ENCODE measurements around the gene TRPC6. TPM values are rescaled to one million over a fixed set of nuclear protein-coding genes. Genes with fewer than 3 reads are reported as not detected.

TRPC6 gene
- total RNA-seq, 1 experiment from 2014 or later, result not detected

DNA sequence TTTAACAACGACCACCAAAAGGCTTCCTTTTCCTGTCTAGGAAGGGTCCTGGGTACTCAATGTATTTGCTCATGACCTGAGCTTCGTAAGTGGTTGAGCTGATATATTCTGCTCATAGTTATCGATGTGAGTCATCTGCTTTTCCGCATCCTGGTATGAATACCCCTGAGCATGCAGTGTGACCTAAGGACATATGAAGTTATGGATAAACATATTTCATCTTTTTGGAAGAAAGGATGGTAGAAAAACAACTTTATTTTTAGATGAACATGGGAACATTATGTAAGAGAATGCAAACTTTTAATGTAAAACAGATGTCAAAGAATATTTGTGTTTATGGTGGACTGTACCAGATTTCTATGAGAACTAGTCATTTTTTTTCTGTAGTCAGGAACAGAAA is 28.4 kb downstream of the TRPC6 start:
- peaks cover 51% of the 10 kb centered on the region for H3K9me3 ChIP-seq (ENCODE audit: low read length)
- no peaks in the 10 kb centered on the region for H3K27me3 ChIP-seq (ENCODE audit: low read length)
- no peak overlapping the region for H3K27ac ChIP-seq (ENCODE audit: low read length)

DNA sequence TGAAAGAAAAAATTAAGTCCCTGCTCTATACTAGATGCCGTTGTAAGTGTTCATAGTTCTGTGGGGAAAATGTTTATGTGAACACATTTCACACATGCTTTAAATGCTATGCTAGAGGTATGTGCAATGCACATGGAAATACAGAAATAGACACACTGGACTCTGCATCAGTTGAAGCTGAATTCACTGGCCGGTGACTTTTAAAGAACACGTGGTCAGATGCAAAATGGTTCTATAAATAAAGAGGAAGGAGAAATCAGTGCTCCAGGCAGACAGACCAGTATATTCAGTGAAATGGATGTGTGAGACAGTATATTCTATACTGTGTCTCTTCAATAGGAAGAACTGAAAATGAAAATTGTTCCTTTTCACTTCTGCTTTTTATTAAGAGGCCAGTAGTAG is 29.9 kb downstream of the TRPC6 start:
- Histone ChIP-seq H3K27ac (ENCODE audit: low read length) (no peak overlapping the region), H3K9ac (ENCODE audit: low read length) (no peak overlapping the region), H3K9me2 (replicated peaks; ENCODE audit: insufficient read depth, low read length) (no peaks in the 10 kb centered on the region), H3K36me3 (ENCODE audit: insufficient read depth, low read length) (no peaks in the 10 kb centered on the region), H3K4me3 (ENCODE audit: low read length) (no peak overlapping the region), H2AFZ (ENCODE audit: low read length) (no peak overlapping the region), H3K79me2 (ENCODE audit: low read length) (no peaks in the 10 kb centered on the region), H4K20me1 (ENCODE audit: insufficient read depth, low read depth, low read length) (no peaks in the 10 kb centered on the region), H3K9me3 (ENCODE audit: low read length) (peaks cover 55% of the 10 kb centered on the region), H3K4me1 (ENCODE audit: low read length) (no peaks in the 10 kb centered on the region), H3K27me3 (ENCODE audit: low read length) (no peaks in the 10 kb centered on the region), H3K4me2 (ENCODE audit: low read depth, low read length, poor library complexity, severe bottlenecking) (no peak overlapping the region)
- DNase-seq, result no peak

More for the DNA sequence above, 28.4 kb downstream of the TRPC6 start:
- no peak overlapping the region for H2AFZ ChIP-seq (ENCODE audit: low read length)
- no peak overlapping the region for H3K4me2 ChIP-seq (ENCODE audit: low read depth, low read length, poor library complexity, severe bottlenecking)
- H3K9me2 ChIP-seq (replicated peaks; ENCODE audit: insufficient read depth, low read length), result no peaks in the 10 kb centered on the region
- no peak overlapping the region for H3K9ac ChIP-seq (ENCODE audit: low read length)
- H4K20me1 ChIP-seq (ENCODE audit: insufficient read depth, low read depth, low read length), result no peaks in the 10 kb centered on the region
- H3K79me2 ChIP-seq (ENCODE audit: low read length), result no peaks in the 10 kb centered on the region
- no peaks in the 10 kb centered on the region for H3K4me1 ChIP-seq (ENCODE audit: low read length)
- no peaks in the 10 kb centered on the region for H3K36me3 ChIP-seq (ENCODE audit: insufficient read depth, low read length)
- no peak for DNase-seq
- no peak overlapping the region for H3K4me3 ChIP-seq (ENCODE audit: low read length)

DNA sequence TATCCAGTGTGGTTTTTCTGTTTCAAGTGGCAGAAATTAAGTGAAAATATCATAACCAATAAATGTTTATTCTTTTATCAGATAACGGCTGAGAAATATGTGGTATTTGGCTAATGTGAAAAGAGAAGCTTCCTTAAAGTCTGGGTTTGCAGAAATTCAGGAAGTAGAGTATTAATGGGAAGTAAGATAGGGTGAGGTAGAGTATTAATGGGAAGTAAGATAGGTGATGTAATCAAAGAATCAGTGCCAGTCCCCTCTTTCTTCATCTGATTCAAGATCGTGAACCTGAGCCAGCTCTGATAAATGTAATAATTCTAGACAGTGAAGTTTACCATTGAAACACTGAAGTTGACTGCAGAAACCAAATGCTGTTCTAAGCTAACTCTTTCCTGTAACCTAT is 30.9 kb downstream of the TRPC6 start:
- no peaks in the 10 kb centered on the region for H3K27me3 ChIP-seq (ENCODE audit: low read length)
- H4K20me1 ChIP-seq (ENCODE audit: insufficient read depth, low read depth, low read length), result no peaks in the 10 kb centered on the region
- no peaks in the 10 kb centered on the region for H3K4me1 ChIP-seq (ENCODE audit: low read length)
- H3K4me3 ChIP-seq (ENCODE audit: low read length), result no peak overlapping the region
- H3K79me2 ChIP-seq (ENCODE audit: low read length), result no peaks in the 10 kb centered on the region
- DNase-seq, result no peak
- H2AFZ ChIP-seq (ENCODE audit: low read length), result no peak overlapping the region
- H3K36me3 ChIP-seq (ENCODE audit: insufficient read depth, low read length), result no peaks in the 10 kb centered on the region
- H3K9me2 ChIP-seq (replicated peaks; ENCODE audit: insufficient read depth, low read length), result no peaks in the 10 kb centered on the region
- no peak overlapping the region for H3K27ac ChIP-seq (ENCODE audit: low read length)
- no peak overlapping the region for H3K9ac ChIP-seq (ENCODE audit: low read length)
- no peak overlapping the region for H3K4me2 ChIP-seq (ENCODE audit: low read depth, low read length, poor library complexity, severe bottlenecking)
- peaks cover 53% of the 10 kb centered on the region for H3K9me3 ChIP-seq (ENCODE audit: low read length)

DNA sequence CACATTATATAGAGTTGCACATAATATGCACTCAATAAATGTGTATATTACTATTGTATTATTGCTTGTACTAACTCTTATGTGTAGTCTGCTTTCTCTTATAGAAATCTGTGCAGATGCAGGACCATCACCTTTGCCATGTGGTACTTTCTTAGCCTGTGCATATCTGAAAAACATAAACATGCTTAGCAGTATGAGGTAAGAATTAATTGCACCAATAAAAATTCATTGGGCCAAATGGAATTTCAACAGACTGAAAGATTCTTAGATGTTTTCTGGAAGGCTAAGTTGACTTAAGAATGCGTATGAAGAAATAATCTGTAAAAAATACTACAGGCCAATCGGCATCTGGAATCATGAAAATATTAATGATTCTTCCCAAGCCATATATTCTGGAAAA is 55.3 kb downstream of the TRPC6 start:
- Histone ChIP-seq H3K27me3 (ENCODE audit: low read length) (no peaks in the 10 kb centered on the region), H3K4me2 (ENCODE audit: low read depth, low read length, poor library complexity, severe bottlenecking) (no peak overlapping the region), H3K79me2 (ENCODE audit: low read length) (no peaks in the 10 kb centered on the region), H3K9me3 (ENCODE audit: low read length) (peaks cover 23% of the 10 kb centered on the region), H3K9ac (ENCODE audit: low read length) (no peak overlapping the region), H2AFZ (ENCODE audit: low read length) (no peak overlapping the region), H4K20me1 (ENCODE audit: insufficient read depth, low read depth, low read length) (no peaks in the 10 kb centered on the region), H3K4me3 (ENCODE audit: low read length) (no peak overlapping the region), H3K9me2 (replicated peaks; ENCODE audit: insufficient read depth, low read length) (peaks cover under 1% of the 10 kb centered on the region; the same call in 1 of the 2 replicates), H3K4me1 (ENCODE audit: low read length) (no peaks in the 10 kb centered on the region), H3K36me3 (ENCODE audit: insufficient read depth, low read length) (no peaks in the 10 kb centered on the region), H3K27ac (ENCODE audit: low read length) (no peak overlapping the region)
- DNase-seq, result no peak

DNA sequence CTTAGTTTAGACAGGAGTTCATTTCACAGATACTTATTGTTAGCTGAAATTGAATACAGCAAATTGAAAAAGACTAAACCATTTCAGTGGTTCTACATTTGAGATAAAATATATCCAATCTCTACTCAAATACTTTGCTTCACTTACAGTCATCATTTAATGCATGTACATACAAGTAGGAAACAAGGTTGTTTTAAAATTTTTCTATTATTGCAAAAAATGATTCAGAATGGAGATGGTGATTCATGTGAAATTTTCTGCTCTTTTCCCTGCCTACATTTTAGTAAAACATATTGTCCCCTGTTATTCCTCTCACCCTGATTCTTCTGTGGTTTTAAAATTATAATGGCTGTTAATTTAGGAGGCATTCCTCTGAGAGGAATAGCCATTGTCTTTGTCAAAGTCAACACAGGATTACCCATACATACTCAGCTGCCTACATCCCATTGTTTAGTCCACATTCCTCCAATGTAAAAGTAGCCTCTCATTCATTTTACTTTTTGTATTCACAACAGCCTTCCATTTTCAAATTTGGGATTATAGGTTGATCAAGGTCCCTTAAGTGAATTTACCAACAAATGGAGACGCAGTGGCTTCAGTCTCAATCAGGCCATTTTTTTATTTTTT is 60.1 kb downstream of the TRPC6 start:
- no peaks in the 10 kb centered on the region for H3K79me2 ChIP-seq (ENCODE audit: low read length)
- H3K27ac ChIP-seq (ENCODE audit: low read length), result no peak overlapping the region
- no peaks in the 10 kb centered on the region for H3K27me3 ChIP-seq (ENCODE audit: low read length)
- H4K20me1 ChIP-seq (ENCODE audit: insufficient read depth, low read depth, low read length), result no peaks in the 10 kb centered on the region
- H3K4me2 ChIP-seq (ENCODE audit: low read depth, low read length, poor library complexity, severe bottlenecking), result no peak overlapping the region
- no peak overlapping the region for H3K4me3 ChIP-seq (ENCODE audit: low read length)
- no peaks in the 10 kb centered on the region for H3K4me1 ChIP-seq (ENCODE audit: low read length)
- H3K9me2 ChIP-seq (replicated peaks; ENCODE audit: insufficient read depth, low read length), result peaks cover 4% of the 10 kb centered on the region; the same call in 1 of the 2 replicates
- no peak for DNase-seq
- no peak overlapping the region for H3K9ac ChIP-seq (ENCODE audit: low read length)
- H2AFZ ChIP-seq (ENCODE audit: low read length), result no peak overlapping the region
- no peaks in the 10 kb centered on the region for H3K36me3 ChIP-seq (ENCODE audit: insufficient read depth, low read length)
- H3K9me3 ChIP-seq (ENCODE audit: low read length), result peaks cover 17% of the 10 kb centered on the region

DNA sequence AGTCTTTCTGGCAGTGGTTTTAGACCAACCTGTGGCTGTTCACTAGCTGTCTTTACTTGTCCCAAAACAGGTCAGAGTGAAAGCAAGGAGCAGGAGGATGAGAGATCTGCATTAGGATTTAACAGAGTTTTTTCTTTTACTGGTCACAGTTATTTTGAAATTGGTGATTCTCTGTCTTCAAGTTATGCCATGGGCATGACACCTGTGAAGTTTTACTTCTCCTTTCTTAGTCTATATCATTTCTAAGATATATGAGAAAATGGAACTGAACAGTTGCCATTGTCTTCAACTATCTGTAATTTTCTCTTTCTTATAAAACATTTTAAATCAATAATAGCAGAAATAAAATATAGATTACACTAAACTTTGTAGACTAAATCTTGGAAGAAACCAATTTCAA is 60.6 kb downstream of the TRPC6 start:
- Histone ChIP-seq H3K27ac (ENCODE audit: low read length) (no peak overlapping the region), H3K4me3 (ENCODE audit: low read length) (no peak overlapping the region), H2AFZ (ENCODE audit: low read length) (no peak overlapping the region), H3K9me3 (ENCODE audit: low read length) (peaks cover 17% of the 10 kb centered on the region), H3K27me3 (ENCODE audit: low read length) (no peaks in the 10 kb centered on the region), H3K4me1 (ENCODE audit: low read length) (no peaks in the 10 kb centered on the region), H3K36me3 (ENCODE audit: insufficient read depth, low read length) (no peaks in the 10 kb centered on the region), H3K79me2 (ENCODE audit: low read length) (no peaks in the 10 kb centered on the region), H4K20me1 (ENCODE audit: insufficient read depth, low read depth, low read length) (no peaks in the 10 kb centered on the region), H3K9me2 (replicated peaks; ENCODE audit: insufficient read depth, low read length) (peaks cover 4% of the 10 kb centered on the region; the same call in 1 of the 2 replicates), H3K4me2 (ENCODE audit: low read depth, low read length, poor library complexity, severe bottlenecking) (no peak overlapping the region), H3K9ac (ENCODE audit: low read length) (no peak overlapping the region)
- no peak for DNase-seq

DNA sequence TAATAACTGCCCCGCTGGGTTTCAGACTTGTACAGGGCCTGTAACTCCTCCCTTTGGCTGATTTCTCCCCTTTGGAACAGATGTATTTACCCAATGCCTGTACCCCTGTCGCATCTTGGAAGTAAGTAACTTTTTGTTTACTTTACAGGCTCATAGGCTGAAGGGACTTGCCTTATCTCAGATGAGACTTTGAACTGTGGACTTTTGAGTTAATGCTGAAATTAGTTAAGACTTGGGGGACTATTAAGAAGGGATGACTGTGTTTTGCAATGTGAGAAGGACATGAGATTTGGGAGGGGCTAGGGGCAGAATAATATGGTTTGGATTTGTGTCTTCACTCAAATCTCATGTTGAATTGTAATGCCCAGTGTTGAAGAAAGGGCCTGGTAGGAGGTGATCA is 62.0 kb downstream of the TRPC6 start:
- Histone ChIP-seq H3K4me3 (ENCODE audit: low read length) (no peak overlapping the region), H3K27me3 (ENCODE audit: low read length) (no peaks in the 10 kb centered on the region), H3K9me2 (replicated peaks; ENCODE audit: insufficient read depth, low read length) (peaks cover 4% of the 10 kb centered on the region; the same call in 1 of the 2 replicates)

DNA sequence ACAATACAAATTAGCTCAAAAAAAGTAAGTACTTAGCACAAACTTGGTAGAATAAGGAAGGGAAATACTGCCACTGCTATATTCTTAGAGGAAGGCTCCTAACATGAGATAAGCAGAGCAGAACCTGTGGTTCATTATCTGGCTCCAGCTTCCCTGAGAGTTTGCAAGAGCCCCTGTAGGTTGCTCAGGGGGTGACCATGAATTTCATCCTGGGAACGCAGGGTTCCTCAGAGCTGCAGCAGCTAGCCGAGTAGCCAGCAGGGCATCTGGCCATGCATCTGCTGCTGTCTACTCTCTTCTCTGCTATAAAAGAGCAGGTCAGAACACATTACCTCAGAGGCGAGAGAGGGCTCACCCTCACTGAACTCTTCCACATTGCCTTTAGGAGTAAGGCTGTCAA is 67.3 kb downstream of the TRPC6 start:
- H3K4me3 ChIP-seq (ENCODE audit: low read length), result no peak overlapping the region
- no peaks in the 10 kb centered on the region for H4K20me1 ChIP-seq (ENCODE audit: insufficient read depth, low read depth, low read length)
- no peak overlapping the region for H3K4me2 ChIP-seq (ENCODE audit: low read depth, low read length, poor library complexity, severe bottlenecking)

More for the DNA sequence above, 62.0 kb downstream of the TRPC6 start:
- no peak overlapping the region for H3K27ac ChIP-seq (ENCODE audit: low read length)
- H3K79me2 ChIP-seq (ENCODE audit: low read length), result no peaks in the 10 kb centered on the region
- H3K9me3 ChIP-seq (ENCODE audit: low read length), result peaks cover 17% of the 10 kb centered on the region
- no peak overlapping the region for H3K9ac ChIP-seq (ENCODE audit: low read length)
- H2AFZ ChIP-seq (ENCODE audit: low read length), result no peak overlapping the region
- no peak for DNase-seq
- H4K20me1 ChIP-seq (ENCODE audit: insufficient read depth, low read depth, low read length), result no peaks in the 10 kb centered on the region
- no peak overlapping the region for H3K4me2 ChIP-seq (ENCODE audit: low read depth, low read length, poor library complexity, severe bottlenecking)
- no peaks in the 10 kb centered on the region for H3K36me3 ChIP-seq (ENCODE audit: insufficient read depth, low read length)
- no peaks in the 10 kb centered on the region for H3K4me1 ChIP-seq (ENCODE audit: low read length)

More for the DNA sequence above, 67.3 kb downstream of the TRPC6 start:
- no peaks in the 10 kb centered on the region for H3K27me3 ChIP-seq (ENCODE audit: low read length)
- no peak for DNase-seq
- H3K9ac ChIP-seq (ENCODE audit: low read length), result no peak overlapping the region
- H3K9me3 ChIP-seq (ENCODE audit: low read length), result peaks cover 16% of the 10 kb centered on the region
- H3K27ac ChIP-seq (ENCODE audit: low read length), result no peak overlapping the region
- H3K36me3 ChIP-seq (ENCODE audit: insufficient read depth, low read length), result no peaks in the 10 kb centered on the region
- no peaks in the 10 kb centered on the region for H3K4me1 ChIP-seq (ENCODE audit: low read length)
- no peaks in the 10 kb centered on the region for H3K79me2 ChIP-seq (ENCODE audit: low read length)
- no peaks in the 10 kb centered on the region for H3K9me2 ChIP-seq (replicated peaks; ENCODE audit: insufficient read depth, low read length)
- no peak overlapping the region for H2AFZ ChIP-seq (ENCODE audit: low read length)
